Pulmonary artery endothelial cell (primary cell): ENCODE measurements around the gene NSUN5. TPM values are rescaled to one million over a fixed set of nuclear protein-coding genes. Genes with fewer than 3 reads are reported as not detected.
"Not testable (repeated sequence)": the region's sequence is repeated elsewhere in the genome, so short reads cannot be mapped to it uniquely, and the experiment has no call there.

Experiments used
- DNase-seq: peaks from one replicate; pipeline ENCODE4 v3.0.0-alpha.2; 2011; ENCODE audit warnings: low read depth, low spot score
- total RNA-seq: library from RNA; depleted of rRNA; stranded (reverse); fragments of >200 nt; gene quantifications from 2 replicates; pipeline ENCODE4 v1.2.3, GENCODE V29; 2014

Gene NSUN5
- total RNA-seq, 1 donor from 2014 or later, result 7.8 TPM

- DNase-seq, result not testable (repeated sequence)
Measured at GRCh38 chr7:73297235-73297634, 11.4 kb downstream of the NSUN5 start.

- not testable (repeated sequence) for DNase-seq
Measured at GRCh38 chr7:73277210-73277609, 31.4 kb downstream of the NSUN5 start.

GRCh38 chr7:73267813-73268212 is 40.8 kb downstream of the NSUN5 start:
- not testable (repeated sequence) for DNase-seq

GRCh38 chr7:73266719-73267368 is 41.8 kb downstream of the NSUN5 start:
- DNase-seq, result not testable (repeated sequence)

GRCh38 chr7:73262416-73262815 is 46.2 kb downstream of the NSUN5 start:
- DNase-seq, result not testable (repeated sequence)

Other genes with a start within 250 kb of the NSUN5 start
- gene SPDYE9, start 222.8 kb downstream of the NSUN5 start, total RNA-seq, result not detected in 2 replicates
- gene TRIM50, start 19.3 kb upstream of the NSUN5 start, total RNA-seq, result not detected in 2 replicates
- not detected in 2 replicates for gene FKBP6, start 19.3 kb upstream of the NSUN5 start, total RNA-seq
- gene FZD9, start 125.0 kb upstream of the NSUN5 start, total RNA-seq, result 0.66 and 0.74 TPM in 2 replicates
- gene BAZ1B, start 213.5 kb upstream of the NSUN5 start, total RNA-seq, result 53.7 and 78.1 TPM in 2 replicates
- 22.9 and 23.9 TPM in 2 replicates for gene BCL7B, start 248.9 kb upstream of the NSUN5 start, total RNA-seq